ENCODE measurements around the gene OR11A1.

DNA sequence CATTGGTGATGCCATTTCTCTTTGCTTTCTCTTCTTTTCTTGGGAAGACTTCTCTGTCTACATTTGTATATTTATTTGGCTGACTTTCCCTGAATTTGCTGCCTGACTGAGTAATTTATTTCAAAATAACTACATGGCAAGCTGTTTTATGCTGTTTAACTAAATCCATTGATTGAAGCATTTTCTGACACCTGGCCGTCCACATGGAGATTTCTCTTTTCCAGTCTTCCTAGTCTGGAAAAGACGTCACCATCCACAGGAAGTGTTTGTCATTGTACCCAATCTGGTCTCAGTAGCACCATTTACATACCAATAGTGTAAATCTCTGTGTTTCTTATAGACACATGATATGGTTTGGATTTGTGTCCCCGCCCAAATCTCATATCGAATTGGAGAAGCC is 40.1 kb upstream of the OR11A1 start:
- TF ChIP-seq, protein P1, sequence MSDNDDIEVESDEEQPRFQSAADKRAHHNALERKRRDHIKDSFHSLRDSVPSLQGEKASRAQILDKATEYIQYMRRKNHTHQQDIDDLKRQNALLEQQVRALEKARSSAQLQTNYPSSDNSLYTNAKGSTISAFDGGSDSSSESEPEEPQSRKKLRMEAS (IDR thresholded peaks at IDR 0.05; ENCODE audit: low read depth, low read length), result no peak
- TF ChIP-seq POLR2A (IDR thresholded peaks at IDR 0.05; ENCODE audit: extremely low read depth, insufficient read length), result no peak

Measured in NB4 (cell line).